HG02678 (cell line): ENCODE data around the gene LRRC49.
"Not testable (repeated sequence)": the region's sequence is repeated elsewhere in the genome, so short reads cannot be mapped to it uniquely, and the experiment has no call there.

Experiments used
- ATAC-seq: cut with Tn5 transposase; IDR thresholded peaks from one replicate; pipeline ENCODE4 v1.9.1; 2021; ENCODE audit warnings: mild to moderate bottlenecking, moderate library complexity; ENCODE audit not compliant: unreplicated experiment

LRRC49 gene

DNA sequence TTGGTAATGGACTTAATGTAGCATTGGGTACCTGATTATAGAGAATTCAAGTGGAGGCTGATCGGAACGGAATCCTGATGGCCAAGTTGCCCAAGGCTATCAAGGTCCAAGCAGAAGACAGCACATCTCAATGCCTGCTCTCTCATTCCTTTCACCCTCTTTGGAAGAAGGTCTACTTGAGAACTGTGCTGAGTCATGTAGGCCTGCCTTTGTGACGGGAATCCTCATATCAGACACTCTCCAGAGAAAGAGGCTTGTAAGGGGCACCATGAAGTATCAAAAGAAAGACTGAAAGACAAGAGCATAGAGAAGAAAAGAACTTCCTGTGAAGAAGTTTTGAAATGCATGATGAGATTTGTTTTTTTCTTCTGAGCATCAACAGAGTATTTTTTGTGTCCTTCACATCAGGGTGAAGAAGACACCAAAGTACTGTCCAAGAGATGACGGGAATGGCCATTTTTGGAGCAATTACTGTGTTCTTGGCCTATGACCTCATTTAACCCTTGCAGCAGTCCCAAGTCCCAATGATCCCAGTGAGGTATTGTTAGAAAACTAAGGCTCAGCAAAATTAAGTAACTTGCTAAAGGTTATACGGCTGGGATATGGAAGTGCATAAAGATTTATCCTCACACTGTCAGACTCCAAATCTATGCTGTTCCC, 25.5 kb upstream of the LRRC49 start:
- no peak for ATAC-seq

DNA sequence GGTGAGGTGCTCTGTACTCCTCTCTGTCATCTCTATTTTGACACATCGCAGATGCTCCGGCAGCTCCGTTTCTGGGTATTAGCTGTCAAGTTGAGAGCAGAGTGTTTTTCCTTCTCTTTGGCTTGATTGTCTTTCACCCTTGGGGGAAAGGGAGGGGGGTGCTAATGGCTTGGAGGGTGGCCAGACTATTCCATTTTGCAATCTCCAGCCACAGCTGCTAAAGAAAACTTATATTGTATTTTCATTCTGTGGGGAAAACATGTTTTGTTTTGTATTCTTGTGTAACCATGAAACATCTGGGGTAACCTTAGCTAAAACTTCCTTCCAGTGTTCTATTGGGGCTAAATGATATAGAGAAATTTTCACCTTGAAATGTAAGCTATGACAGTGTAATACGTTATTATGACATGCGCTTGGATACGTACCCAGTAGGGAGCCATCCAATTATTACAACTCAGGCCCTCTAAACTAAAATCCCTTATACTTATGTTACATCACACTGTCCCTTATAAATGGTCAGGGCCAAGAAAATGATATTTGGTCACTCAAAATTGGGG, 24.6 kb upstream of the LRRC49 start:
- ATAC-seq: no peak

DNA sequence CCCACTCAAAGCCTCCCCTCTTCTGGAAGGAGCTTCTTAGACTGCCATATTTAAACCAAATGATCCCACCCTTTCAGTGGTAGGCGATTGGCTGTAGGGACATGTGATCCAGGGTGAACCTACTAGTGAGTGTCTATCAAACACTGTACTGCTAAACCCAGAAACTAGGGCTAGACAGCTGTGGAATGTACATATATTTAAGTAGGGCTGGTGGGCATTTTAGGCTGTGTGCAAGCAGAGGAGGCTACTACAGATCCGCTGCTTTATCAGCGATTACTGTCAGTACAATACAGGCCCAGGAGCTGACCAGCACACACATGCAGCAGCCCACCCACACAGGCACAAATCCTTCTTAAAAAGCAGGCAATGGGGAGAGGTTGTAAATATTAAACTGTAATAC, 23.3 kb upstream of the LRRC49 start:
- no peak for ATAC-seq

DNA sequence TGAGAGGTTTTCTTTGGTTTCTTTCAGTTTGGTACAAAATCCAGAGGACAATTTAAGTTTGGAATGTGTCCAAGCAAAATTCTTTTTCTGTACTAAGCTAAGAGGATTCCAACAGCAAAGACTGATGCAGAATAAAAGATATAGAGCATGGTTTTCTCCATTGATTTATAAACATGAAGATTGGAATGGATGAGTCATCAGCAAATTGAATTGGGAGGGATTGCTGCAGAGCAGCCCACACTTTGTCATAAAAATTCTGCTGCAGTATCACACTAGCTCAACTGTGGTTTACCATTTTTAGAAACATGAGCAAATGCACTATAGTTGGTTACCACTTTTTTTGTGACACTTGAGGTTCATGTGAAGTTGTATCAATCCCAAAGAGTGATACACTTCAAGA, 22.6 kb upstream of the LRRC49 start:
- no peak for ATAC-seq

DNA sequence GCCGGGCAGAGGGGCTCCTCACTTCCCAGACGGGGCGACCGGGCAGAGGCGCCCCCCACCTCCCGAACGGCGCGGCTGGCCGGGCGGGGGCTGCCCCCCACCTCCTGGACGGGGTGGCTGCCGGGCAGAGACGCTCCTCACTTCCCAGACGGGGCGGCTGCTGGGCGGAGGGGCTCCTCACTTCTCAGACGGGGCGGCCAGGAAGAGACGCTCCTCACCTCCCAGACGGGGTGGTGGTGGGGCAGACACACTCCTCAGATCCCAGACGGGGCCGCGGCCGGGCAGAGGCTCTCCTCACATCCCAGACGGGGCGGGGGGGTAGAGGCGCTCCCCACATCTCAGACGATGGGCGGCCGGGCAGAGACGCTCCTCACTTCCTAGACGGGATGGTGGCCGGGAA, 21.1 kb upstream of the LRRC49 start:
- not testable (repeated sequence) for ATAC-seq

- ATAC-seq: no peak
Observed at GRCh38 chr15:70873232-70874054, 19.2 kb upstream of the LRRC49 start.

DNA sequence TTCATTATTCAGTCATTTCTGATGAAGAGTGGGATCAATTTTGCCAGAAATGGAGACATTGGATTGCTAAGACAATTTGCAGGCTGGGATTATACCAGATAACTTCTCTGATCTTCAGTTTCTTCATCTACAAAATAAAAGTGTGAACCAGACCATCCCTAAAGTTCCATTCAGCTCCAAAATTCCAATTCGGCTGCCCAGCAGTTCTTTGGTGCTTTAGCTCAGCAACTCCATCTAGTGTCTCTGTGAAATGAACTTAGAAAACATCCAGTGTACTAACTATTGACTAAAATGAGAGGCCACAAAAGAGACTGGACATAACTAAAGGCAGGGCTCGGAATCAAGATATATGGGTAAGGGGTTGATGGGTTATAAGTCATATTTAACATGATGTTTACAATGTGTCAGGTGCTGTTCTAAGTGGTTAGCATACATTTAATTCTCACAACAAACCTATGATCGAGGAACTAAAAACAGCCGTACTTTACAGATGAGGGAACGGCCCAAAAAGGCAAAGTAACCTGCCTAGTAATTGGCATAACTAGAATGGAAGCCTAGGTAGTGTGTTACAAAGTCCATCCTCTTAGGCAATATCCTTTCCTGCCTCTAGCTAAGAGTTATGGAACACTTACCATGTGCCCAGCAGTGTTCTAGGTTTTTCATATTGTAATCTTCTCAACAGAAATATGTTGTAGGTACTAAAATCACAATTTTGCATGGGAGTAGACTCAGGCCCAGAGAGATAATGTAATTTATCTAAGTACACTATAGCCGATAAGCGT, 17.4 kb upstream of the LRRC49 start:
- no peak for ATAC-seq

- ATAC-seq: no peak
Observed at GRCh38 chr15:70876011-70876410, 16.6 kb upstream of the LRRC49 start.

- ATAC-seq: no peak
Observed at GRCh38 chr15:70876683-70877082, 15.9 kb upstream of the LRRC49 start.

- ATAC-seq: no peak
Observed at GRCh38 chr15:70879401-70879800, 13.2 kb upstream of the LRRC49 start.

DNA sequence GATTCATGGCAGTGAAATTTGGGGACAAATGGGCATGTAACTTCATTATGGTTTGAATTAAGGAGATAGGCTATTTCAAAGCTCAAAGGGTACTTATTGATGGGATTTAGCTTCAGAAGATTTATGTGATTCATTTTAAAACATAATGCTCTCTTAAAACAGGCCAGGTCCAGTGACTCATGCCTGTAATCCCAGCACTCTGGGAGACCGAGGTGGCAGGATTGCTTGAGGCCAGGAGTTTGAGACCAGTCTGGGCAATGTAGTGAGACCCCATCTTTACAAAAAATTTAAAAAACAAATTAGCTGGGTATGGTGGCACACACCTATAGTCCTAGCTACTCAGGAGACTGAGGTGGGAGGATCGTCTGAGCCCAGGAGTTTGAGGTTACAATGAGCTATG, 11.8 kb upstream of the LRRC49 start:
- ATAC-seq: no peak

- ATAC-seq: no peak
Observed at GRCh38 chr15:70882361-70882760, 10.3 kb upstream of the LRRC49 start.

GRCh38 chr15:70892912-70893560, 410 bp downstream of the LRRC49 start:
- peak; percentile 15 for ATAC-seq

DNA sequence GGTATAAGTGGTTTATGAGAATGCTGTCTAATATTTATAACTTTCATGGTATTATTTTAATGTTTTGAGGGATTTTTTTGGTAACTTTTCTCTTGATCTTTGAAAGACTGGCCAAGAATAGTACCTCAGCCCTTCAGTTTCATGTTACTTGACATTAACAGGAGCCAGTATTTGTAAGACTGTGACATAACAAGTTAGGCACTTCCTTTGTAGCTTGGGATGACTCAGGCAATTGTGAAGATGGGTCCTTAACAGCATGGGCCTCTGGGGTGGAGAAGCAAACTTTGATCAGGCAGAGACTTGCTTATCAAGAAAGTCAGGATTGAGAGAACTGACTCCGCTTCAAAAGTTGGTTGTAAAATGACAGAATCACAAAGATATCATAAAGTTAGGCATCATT, 9.5 kb downstream of the LRRC49 start:
- ATAC-seq: no peak

DNA sequence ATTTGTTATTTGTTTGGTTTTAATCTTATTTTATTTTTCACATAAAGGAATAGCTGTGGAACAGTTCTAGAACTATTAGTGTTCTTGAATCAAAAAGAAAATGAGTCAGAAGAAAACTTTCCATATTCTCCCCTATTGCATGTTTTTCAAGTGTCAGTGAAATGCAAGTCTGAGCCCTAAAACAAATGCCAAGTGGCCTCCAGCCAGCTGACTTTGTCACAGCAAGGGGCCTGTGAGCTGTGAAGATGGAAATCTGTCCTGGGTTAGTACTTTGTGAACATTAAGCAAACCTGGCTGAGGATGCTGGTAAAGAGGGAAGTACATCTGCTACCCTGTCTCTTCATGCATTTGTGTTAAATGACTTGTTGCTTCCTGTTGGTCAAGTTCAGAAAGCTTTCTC, 14.2 kb downstream of the LRRC49 start:
- no peak for ATAC-seq

- no peak for ATAC-seq
Observed at GRCh38 chr15:70907784-70908471, 15.3 kb downstream of the LRRC49 start.

GRCh38 chr15:70910958-70911357, 18.3 kb downstream of the LRRC49 start:
- no peak for ATAC-seq

DNA sequence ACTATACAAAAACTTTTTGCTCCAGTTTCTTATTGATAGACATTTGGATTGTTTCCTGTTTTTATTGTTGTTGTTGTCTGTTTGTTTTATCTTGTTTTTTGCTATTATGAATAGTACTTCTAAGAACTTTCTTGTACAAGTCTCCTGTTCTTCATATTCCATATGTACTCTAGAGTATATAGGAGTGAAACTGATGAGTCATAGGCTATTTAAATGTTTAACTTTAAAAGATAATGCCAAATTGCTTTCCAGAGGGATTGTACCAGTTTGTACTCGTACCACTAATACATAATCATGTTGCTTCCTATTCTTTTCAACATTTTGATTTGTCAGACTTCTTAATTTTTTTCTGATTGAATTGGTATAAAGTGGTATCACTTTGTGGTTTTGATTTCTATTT, 19.6 kb downstream of the LRRC49 start:
- no peak for ATAC-seq

DNA sequence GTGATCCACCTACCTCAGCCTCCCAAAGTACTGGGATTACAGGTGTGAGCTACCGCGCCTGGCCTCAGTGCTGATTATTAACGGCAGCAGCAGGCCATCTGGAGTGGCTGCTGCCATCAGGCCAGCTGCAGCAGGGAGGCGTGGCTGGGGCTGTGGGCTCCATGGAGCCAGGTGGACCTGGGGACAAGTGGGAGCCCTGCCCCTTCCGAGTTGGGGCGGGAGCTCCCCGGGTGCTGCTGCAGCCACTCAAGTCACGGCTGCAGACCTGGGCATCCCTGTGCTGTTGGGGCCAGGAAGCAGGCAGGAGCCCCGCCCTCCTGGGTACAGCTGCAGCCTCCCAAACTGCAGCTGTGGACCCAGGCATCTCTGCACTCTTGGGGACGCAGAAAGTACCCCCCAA, 23.9 kb downstream of the LRRC49 start:
- no peak for ATAC-seq

GRCh38 chr15:70917955-70918354, 25.3 kb downstream of the LRRC49 start:
- no peak for ATAC-seq
